ENCODE data around the gene MAP2K7.

- TF ChIP-seq, protein P1, sequence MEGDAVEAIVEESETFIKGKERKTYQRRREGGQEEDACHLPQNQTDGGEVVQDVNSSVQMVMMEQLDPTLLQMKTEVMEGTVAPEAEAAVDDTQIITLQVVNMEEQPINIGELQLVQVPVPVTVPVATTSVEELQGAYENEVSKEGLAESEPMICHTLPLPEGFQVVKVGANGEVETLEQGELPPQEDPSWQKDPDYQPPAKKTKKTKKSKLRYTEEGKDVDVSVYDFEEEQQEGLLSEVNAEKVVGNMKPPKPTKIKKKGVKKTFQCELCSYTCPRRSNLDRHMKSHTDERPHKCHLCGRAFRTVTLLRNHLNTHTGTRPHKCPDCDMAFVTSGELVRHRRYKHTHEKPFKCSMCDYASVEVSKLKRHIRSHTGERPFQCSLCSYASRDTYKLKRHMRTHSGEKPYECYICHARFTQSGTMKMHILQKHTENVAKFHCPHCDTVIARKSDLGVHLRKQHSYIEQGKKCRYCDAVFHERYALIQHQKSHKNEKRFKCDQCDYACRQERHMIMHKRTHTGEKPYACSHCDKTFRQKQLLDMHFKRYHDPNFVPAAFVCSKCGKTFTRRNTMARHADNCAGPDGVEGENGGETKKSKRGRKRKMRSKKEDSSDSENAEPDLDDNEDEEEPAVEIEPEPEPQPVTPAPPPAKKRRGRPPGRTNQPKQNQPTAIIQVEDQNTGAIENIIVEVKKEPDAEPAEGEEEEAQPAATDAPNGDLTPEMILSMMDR (IDR thresholded peaks at IDR 0.05): no peak
- no peak for TF ChIP-seq POLR2A (IDR thresholded peaks at IDR 0.05)
Observed at GRCh38 chr19:7860714-7861618, 42.7 kb upstream of the MAP2K7 start.
